ENCODE data around the gene NT5C1B.

DNA sequence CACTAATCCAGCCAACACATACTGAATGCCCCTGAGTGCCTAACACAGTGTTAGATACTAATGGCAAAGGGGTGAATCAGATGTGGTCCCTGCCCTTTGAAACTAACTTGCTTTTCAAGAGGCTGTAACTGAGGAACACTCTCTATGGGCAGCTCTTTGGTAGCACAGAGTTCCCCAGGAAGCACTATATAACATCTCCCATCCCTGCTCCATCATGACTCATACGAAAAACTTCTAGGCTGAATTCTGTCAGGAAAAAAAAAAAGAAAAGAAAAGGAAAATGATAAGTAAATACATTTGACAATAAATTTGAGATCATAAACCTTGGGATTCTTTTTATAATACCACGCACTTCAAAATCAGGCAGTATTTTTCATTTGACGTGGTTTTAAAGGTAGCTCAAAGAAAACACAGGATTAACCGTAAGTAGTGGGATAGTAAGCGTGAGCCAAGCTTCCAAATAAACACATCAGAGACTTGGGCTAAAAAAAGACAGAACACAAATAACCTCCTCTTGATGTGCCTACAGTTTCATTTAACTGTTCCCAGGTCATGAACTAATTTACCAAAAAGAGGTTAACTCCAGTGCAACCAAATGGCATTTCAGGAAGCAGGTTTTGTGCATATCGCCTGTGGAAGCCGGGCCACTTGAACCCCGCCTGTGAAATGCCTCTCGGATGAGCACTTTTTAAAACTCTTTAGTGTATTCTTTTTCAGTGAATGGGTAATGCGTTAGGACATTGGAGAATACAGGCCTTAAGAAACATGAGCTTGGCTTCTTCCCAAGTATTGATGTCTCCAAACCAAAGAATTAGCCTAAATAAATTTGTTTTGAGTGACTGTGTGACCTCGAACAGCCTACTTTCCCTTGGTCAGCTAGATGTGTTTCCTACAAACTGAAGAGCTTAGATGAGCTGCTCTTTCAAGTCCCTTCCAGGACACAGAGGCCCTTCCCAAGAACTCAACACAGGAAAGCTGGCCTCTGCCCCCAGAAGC lies 71.0 kb downstream of the NT5C1B start:
- TF ChIP-seq TAF1 (IDR thresholded peaks at IDR 0.05; ENCODE audit: borderline replicate concordance, insufficient read depth, low read length) (no peak), POLR2AphosphoS5 (IDR thresholded peaks at IDR 0.05; ENCODE audit: low read depth, low read length) (no peak)
- TF ChIP-seq, protein P1, sequence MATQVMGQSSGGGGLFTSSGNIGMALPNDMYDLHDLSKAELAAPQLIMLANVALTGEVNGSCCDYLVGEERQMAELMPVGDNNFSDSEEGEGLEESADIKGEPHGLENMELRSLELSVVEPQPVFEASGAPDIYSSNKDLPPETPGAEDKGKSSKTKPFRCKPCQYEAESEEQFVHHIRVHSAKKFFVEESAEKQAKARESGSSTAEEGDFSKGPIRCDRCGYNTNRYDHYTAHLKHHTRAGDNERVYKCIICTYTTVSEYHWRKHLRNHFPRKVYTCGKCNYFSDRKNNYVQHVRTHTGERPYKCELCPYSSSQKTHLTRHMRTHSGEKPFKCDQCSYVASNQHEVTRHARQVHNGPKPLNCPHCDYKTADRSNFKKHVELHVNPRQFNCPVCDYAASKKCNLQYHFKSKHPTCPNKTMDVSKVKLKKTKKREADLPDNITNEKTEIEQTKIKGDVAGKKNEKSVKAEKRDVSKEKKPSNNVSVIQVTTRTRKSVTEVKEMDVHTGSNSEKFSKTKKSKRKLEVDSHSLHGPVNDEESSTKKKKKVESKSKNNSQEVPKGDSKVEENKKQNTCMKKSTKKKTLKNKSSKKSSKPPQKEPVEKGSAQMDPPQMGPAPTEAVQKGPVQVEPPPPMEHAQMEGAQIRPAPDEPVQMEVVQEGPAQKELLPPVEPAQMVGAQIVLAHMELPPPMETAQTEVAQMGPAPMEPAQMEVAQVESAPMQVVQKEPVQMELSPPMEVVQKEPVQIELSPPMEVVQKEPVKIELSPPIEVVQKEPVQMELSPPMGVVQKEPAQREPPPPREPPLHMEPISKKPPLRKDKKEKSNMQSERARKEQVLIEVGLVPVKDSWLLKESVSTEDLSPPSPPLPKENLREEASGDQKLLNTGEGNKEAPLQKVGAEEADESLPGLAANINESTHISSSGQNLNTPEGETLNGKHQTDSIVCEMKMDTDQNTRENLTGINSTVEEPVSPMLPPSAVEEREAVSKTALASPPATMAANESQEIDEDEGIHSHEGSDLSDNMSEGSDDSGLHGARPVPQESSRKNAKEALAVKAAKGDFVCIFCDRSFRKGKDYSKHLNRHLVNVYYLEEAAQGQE (IDR thresholded peaks at IDR 0.05; ENCODE audit: insufficient read depth in 1 of 2, low read depth in 2 of 2, low read length in 2 of 2) = no peak

All from PFSK-1 (cell line).